HG03439 (cell line): Measurements from ENCODE around the gene GCKR.
"Not testable (repeated sequence)": the region's sequence is repeated elsewhere in the genome, so short reads cannot be mapped to it uniquely, and the experiment has no call there.

ENCODE experiments used
- ATAC-seq: cut with Tn5 transposase; IDR thresholded peaks from one replicate; pipeline ENCODE4 v1.9.1; 2021; ENCODE audit warnings: mild to moderate bottlenecking, moderate library complexity; ENCODE audit not compliant: unreplicated experiment

Gene GCKR

DNA sequence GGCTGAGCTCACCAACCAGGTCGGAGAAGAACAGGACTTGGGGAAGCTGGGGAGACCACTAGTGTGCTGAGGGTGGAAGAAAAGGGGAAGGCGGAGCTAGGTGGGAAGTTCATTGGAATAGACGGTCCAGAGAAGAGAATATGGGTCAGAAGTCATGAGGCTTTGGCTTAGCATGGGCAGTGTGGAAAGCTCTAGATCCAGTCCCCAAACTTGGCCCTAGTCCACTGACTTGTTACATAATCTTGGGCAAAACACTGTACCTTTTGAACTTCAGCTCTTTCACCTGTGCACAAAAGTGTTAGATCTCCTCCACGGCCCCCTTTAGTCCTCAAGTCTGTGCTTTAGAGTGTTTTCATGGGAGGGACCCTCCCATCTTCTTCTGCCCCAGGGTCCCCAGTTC is 10.7 kb downstream of the GCKR start:
- ATAC-seq = no peak

DNA sequence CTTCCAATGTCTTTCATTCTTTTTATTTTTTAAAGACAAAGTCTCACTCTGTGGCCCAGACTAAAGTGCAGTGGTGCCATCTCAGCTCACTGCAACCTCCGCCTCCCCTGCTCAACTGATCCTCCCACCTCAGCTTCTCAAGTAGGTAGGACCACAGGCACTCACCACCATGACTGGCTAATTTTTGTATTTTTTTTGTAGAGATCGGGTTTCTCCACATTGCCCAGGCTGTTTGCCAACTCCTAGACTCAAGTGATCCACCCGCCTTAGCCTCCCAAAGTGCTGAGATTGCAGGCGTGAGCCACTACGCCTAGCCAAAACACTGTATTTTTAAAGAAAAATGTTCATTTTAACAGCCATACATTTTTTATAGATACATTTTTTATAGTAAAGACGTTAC is 12.7 kb downstream of the GCKR start:
- no peak for ATAC-seq

DNA sequence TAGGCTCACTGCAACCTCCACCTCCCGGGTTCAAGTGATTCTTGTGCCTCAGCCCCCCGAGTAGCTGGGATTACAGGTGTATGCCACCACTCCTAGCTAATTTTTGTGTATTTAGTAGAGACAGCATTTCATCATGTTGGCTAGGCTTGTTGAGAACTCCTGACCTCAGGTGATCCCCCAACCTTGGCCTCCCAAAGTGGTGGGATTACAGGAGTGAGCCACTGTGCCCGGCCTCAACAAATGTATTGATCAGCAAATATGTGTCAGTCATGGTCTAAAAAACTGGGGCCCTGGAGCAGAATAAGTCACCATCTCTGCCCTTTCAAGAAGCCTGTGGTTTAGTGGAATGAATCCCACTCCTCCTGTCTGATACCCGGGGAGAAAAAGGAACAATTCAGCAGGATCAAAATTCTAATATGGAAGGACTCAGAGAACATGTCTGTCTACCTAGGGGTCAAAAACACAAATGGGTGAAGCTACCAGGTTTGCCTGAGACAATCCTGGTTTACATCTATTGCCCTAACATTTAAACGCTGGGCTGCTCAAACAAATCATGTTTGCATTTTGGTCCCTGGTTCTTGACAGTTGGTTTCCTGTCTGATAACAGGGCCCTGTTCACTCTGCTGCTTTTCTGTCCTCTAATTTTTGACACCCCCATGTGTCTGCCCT is 21.6 kb downstream of the GCKR start:
- no peak for ATAC-seq

DNA sequence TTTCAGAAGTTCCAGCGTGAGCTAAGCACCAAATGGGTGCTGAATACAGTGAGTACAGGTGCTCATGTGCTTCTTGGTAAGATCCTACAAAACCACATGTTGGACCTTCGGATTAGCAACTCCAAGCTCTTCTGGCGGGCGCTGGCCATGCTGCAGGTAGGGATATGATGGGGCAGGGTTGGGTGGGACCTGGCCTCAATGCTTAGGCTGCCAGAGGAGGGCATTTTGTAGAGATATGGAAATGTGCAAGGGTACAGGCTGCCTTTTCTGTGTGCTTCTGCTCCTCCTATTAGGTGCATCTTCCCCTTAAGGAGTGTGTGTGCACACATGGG is 22.1 kb downstream of the GCKR start:
- ATAC-seq = no peak

DNA sequence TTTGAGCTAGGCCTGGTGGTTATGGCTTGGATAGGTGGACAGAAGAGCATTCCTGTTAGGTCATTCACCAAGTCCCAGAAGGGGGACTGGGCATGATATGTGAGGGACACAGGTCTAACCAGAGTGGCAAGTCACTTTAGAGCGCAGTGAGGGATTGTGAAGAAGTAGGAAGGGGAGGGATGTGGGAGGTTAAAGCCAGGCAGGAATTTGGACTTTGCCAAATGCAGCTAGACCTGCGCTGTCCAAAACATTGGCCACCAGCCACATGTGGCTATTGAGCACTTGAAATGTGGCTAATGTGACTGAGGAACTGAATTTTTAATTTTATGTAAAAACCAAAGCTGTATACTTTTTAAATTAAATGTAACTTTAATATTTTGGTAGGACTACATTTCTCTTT is 23.7 kb downstream of the GCKR start:
- ATAC-seq = no peak

DNA sequence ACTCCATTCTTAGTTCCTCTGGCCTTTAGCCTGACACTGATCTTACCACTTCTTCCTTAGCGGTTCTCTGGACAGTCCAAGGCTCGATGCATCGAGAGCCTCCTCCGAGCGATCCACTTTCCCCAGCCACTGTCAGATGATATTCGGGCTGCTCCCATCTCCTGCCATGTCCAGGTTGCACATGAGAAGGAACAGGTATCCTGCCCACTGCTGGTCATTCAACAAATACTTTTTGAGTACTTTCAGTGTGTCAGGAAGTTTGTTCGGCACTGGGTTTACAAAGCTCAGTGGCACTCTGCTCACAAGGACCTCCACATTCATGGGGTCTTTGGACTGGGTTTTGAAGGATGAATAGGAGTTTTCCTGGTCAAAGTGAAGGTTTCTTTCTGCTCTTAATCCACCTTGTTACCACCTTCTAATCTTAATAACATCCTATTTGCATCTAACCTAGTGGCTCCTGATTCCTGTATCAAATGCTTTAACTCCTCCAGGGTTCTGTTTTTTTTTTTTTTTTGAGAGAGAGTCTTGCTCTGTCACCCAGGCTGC is 25.8 kb downstream of the GCKR start:
- no peak for ATAC-seq

DNA sequence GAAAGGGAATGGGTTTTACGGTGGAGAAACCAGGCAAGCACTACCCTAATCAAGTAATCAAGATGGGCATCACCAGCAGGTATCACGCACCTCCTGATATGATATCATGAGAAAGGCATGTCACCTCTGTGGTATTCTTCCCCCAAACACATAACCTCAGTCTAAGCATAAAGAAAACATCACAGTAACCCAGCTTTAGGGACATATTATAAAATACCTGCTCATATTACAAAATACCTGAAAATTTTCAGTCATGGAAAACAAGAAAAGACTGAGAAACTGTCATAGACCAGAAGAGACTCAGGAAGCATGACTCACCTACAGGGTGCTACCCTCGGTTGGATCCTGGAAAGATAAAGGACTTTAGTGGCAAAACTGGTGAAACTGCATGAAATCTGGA is 30.5 kb downstream of the GCKR start:
- ATAC-seq = no peak

DNA sequence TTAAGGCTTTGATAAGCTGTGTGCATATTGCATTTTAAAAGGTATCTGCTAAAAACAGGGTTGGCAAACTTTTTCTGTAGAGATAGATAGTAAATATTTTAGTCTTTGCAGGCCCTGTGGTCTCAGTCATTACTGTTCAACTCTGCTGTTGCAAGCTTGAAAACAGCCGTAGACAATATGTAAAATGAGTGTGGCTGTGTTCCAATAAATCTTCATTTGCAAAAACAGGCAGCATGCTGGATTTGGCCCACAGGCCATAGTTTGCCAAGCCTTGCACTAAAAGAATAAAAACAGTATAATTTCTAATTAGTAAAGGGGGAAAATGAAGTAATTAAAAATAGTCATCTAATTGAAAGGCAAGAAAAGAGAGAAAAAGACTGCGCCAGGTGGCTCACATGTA is 35.3 kb downstream of the GCKR start:
- no peak for ATAC-seq

DNA sequence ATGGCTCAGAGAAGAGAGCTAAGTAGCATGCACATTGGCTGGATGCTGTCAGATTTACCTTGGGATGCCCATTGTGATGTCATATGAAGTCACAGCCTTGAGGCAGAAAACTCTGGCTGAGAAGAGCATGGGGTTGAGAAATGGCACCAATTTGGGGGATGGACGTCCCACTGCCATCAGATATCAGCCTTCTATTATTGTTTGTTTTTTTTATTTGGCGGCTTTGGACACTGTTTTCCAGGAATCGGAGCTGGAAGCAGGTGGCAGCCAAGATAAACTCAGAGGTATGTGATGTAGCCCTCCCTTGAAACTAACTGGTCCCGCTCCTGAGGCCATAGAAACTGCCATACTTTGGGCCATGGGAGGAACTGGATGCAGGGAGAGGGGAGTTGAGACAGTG is 40.6 kb downstream of the GCKR start:
- ATAC-seq = no peak

DNA sequence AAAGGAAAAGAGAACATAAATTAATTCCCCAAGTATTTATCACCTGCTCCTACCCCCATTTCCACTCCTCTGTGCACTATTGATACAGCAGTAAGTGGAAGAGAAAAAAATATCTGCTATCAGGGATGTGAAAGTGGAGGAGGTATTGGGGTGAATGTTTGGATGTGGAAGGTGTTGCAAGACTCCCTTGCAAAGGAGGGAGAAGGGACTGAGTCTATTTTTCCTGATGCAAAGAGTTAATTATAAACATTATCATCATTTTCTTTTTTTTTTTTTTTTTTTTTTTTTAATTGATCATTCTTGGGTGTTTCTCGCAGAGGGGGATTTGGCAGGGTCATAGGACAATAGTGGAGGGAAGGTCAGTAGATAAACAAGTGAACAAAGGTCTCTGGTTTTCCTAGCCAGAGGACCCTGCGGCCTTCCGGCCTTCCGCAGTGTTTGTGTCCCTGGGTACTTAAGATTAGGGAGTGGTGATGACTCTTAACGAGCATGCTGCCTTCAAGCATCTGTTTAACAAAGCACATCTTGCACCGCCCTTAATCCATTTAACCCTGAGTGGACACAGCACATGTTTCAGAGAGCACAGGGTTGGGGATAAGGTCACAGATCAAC is 42.3 kb downstream of the GCKR start:
- ATAC-seq = not testable (repeated sequence)

DNA sequence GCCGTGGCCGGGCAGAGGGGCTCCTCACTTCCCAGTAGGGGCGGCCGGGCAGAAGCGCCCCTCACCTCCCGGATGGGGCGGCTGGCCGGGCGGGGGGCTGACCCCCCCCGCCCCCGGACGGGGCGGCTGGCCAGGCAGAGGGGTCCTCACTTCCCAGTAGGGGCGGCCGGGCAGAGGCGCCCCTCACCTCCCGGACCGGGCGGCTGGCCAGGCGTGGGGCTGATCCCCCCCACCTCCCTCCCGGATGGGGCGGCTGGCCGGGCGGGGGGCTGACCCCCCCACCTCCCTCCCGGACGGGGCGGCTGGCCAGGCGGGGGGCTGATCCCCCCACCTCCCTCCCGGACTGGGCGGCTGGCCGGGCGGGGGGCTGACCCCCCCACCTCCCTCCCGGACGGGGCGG is 43.0 kb downstream of the GCKR start:
- ATAC-seq = not testable (repeated sequence)

DNA sequence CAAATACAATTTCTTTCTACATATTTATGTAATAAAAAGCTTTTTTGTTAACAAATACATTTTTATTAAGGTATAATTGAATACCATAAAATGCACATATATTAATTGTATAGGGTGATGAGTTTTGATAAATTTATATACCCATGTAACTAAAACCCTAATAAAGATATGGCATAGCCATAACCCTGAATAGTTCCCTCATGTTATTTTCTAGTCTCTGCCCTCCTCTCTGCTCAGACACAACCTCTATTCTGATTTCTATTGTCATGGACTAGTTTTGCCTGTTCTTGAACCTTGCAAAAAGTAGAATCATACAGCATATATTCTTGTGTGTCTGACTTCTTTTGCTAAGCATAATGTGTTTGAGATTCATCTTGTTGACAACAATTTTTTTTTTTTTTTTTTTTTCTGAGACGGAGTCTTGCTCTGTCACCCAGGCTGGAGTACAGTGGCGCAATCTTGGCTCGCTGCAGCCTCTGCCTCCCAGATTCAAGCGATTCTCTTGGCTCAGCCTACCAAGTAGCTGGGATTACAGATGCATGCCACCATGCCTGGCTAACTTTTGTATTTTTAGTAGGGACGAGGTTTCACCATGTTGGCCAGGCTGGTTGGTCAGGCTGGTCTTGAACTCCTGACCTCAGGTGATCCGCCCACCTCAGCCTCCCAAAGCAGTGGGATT is 47.6 kb downstream of the GCKR start:
- ATAC-seq = no peak

DNA sequence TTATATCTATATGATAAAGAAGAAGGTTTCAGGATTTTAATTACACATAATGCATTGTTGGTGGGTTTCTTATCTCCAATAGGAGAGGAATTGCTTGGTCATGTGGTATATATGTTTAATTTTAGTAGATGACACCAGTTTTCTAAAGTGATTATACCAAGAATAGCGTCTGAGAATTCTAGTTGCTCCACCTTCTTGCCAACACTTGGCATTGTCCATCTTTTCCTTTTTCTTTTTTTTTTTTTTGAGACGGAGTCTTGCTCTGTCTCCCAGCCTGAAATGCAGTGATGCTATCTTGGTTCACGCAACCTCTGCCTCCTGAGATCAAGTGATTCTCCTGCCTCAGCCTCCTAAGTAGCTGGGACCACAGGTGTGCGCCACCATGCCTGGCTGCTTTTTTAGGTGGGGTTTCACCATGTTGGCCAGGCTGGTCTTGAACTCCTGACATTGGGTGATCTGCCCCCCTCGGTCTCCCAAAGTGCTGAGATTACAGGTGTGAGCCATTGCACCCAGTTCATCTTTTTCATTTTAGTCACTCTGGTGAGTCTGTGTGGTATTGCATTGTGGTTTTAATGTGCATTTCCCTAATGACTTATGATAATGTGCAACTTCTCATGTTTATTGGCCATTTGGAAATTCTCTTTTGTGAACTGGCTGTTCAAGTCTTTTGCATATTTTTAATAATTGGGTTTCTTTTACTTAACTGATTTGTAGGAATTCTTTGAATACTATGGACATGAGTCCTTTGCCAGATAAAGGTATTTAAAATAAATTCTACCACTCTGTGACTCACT is 48.9 kb downstream of the GCKR start:
- no peak for ATAC-seq

DNA sequence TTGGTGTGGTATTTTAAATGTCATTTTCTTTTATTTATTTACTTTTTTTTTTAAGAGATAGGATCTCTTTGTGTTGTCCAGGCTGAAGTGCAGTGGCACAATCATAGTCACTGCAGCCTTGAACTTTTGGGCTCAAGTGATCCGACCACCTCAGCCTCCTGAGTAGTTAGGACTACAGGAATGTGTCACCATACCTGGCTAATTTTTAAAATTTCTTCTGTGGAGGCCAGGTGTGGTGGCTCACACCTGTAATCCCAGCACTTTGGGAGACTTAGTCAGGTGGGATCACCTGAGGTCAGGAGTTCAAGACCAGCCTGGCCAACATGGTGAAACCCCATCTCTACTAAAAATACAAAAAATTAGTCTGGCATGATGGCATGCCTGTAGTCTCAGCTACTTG is 52.7 kb downstream of the GCKR start:
- ATAC-seq = no peak

DNA sequence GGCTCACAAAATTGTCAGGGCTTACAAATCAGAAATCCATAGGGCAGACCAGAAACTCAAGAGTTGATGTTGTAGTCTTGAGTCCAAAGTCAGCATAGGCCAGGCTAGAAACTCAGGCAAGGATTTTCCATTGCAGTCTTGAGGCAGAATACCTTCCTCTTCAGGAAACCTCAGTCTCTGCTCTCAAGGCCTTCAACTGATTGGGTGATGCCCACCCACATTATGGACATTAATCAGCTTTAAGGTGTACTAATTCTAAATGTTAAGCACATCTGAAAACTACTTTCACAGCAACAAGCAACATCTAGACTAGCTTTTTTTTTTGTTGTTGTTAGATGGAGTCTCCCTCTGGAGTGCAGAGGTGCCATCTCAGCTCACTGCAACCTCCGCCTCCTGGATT is 54.9 kb downstream of the GCKR start:
- ATAC-seq = no peak

DNA sequence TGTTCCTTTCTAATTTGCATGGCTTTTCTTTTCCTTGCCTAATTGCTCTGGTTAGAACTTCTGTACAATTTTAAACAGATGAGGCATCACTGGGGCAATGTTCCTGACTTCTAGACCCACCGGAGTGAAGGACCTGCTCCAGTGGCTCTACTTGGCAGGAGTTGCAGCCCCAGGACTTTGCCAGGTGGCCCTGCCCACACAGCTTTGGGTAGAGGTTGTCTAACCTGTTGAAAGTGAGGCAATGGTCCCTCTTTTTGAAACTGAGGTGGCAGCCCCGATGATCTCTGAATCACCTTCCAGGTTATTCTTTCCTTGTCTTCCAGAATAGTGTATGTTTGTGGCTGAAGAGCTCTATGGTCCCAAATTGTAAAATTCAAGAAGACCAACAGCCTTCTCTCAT is 56.3 kb downstream of the GCKR start:
- no peak for ATAC-seq

DNA sequence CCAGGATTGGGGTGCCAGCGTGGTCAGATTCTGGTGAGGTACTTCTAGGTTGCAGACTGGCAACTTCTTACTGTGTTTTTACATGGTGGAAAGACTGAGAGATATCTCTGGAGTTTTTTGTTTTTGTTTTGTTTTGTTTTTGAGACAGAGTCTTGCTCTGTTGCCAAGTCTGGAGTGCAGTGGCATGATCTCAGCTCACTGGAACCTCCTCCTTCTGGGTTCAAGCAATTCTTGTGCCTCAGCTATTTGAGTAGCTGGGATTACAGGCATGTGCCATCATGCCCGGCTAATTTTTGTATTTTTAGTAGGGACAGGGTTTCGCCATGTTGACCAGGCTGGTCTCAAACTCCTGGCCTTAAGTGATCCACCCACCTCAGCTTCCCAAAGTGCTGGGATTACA is 57.8 kb downstream of the GCKR start:
- ATAC-seq = not testable (repeated sequence)

DNA sequence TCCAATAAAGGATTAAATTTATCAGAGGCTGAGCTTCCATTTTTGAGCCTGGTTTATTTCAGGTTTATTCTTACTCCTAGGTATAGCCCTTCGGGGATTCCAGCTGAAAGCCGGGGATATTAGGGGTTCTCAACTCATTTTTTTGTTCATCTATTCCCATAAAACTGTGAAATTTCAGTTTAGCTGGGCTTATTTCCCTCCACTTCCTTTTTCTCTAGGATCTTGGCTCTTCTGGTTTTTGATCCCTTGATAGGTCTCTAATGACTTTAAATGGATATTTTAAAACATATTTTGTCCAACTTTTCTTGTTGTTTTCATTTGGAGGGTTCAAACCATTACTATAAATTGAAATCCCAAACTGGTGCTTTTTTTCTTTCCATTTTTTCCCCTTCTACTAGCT is 62.6 kb downstream of the GCKR start:
- ATAC-seq = no peak

DNA sequence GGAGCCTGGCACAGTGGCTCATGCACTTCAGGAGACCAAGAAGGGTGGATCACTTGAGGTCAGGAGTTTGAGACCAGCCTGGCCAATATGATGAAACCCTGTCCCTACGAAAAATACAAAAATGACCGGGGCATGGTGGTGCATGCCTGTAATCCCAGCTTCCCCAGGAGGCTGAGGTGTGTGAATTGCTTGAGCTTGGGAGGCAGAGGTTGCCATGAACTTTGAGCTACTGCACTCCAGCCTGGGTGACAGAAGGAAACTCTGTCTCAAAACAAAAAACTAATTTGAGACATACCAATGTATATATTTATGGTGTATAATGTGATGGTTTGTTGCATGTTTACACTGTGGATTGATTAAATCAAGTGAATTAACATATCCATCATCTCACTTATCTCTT is 64.4 kb downstream of the GCKR start:
- ATAC-seq = no peak

DNA sequence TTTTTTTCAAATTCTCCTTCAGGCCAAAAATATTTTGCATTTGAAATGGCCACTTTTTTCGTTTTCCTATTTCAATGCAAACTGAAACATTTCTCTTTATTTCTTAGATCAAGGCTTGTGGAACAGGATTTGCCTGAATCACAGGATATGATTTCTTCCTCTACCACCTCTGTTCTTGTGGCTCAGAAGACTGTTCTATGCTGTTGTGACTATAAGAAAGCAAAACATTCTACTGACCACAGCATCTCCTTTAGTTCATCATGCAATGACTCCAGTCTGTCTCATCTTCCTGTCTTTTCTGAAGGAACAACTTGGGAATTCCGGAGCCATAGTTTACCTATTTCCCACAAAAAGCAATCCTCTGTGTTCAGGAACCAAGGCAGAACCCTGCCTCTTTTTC is 70.0 kb downstream of the GCKR start:
- ATAC-seq = no peak

DNA sequence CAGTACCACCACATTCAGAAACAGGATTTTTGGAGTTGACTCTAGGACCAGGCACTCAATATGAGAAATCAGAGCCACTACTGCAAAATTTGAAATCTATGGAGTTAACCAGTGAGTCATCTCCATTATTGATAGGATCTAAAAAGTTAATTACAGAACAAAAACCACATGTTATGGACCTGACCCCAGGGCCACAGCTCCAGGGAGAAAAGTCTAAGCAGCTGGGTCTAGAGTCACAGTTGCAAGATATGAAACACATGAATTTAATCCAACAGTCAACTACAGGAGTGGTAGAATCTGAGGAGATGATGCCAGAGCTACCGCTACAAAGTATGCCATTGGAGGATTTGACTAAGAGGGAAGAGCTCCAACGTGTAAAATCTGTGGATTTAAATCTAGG is 72.8 kb downstream of the GCKR start:
- no peak for ATAC-seq

DNA sequence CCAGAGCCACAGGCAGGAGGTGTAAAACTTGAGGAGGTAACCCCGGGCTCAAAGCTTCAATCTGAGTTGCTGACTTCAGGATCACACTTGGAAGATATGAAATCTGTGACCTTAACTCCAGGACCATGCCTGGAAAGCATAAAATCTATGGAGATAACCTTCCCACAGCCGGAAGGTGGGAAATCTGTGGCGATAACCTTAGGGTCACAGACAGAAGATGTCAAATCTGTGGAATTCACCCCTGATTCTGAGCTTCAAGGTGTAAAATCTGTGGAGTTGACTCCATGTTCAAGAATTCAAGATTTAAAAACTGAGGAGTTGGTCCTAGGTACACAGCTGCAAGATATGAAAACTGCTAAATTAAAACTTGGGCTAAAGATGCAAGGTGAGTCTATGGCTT is 74.6 kb downstream of the GCKR start:
- no peak for ATAC-seq
